ENCODE measurements around the gene MLF2. TPM values are rescaled to one million over a fixed set of nuclear protein-coding genes. Genes with fewer than 3 reads are reported as not detected.

Gene MLF2, protein sequence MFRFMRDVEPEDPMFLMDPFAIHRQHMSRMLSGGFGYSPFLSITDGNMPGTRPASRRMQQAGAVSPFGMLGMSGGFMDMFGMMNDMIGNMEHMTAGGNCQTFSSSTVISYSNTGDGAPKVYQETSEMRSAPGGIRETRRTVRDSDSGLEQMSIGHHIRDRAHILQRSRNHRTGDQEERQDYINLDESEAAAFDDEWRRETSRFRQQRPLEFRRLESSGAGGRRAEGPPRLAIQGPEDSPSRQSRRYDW
- 133 and 141 TPM in 2 replicates for total RNA-seq

DNA sequence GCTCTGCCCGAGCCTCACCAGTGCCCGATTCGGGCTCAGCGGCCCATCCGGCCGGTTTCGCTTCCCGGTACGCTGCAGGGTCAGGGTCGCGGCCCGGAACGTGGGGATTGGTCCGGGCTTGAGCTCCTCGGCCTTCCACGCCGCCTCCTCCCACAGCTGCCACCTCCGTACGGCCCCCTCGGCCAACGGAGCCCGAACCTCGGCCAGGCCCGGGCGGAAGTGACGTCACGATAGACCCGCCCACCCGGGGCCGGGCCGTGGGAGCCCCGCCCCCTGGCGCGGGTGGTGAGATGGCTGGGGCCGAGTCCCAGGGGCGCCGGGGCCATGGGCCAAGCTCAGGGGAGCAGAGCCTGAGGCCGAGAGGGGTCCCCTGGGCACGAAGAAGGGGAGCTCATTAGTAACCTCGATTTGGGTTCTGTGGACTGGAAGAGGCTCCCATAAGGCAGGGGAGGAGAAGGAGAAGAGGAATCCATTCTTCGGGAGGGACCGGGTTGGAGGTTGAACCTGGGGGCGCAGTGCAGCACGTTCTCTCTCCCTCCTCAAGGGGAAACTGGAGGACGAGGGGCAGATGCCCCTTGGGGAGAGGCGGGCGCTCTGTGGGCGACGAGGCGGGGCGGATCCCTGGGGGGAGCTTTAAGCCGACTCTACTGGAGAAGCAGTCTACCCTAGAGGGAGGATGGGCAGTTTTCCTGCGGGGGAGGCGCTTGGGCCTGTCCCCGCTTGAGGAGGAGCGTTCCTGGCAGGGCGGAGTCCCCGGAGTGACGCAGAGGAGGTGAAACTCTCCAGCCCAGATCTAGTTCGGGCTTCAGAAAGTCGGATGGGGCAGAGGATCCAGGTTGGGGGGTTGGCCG, at the start of gene MLF2:
Gene MLF2, minus strand, starts transcription at position 221 of the 851 bp plus-strand sequence. CDS start 807 bp downstream, outside the sequence.

DNA sequence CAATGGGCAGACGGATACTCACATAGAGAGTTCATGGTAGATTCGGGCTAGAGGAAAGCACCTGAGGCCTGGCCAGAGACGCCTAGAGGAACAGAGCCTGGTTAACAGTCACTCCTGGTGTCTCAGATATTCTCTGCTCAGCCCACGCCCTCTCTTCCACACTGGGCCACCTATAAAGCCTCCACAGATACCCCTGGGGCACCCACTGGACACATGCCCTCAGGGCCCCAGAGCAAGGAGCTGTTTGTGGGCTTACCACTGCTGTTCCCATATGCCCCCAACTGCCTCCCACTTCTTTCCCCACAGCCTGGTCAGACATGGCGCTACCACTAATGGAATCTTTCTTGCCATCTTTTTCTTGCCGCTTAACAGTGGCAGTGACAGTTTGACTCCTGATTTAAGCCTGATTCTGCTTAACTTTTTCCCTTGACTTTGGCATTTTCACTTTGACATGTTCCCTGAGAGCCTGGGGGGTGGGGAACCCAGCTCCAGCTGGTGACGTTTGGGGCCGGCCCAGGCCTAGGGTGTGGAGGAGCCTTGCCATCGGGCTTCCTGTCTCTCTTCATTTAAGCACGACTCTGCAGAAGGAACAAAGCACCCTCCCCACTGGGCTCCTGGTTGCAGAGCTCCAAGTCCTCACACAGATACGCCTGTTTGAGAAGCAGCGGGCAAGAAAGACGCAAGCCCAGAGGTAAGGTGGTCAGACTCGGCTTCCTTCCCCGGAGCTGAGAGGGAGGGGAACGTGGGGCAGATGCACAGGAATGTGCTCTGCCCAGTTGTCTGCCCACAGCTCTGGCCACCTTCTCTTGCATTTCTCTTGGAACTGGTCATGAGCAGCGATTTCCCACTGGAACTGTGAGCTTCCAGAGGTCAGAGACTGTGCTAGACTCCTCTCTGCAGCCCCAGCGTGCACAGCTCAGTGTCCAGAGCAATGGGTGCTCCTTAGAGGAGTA, 36.3 kb upstream of the MLF2 start, which contains the start of gene CD4:
Gene CD4, plus strand, starts transcription at position 557 of the 953 bp plus-strand sequence. CDS start 10,611 bp downstream, outside the sequence.

DNA sequence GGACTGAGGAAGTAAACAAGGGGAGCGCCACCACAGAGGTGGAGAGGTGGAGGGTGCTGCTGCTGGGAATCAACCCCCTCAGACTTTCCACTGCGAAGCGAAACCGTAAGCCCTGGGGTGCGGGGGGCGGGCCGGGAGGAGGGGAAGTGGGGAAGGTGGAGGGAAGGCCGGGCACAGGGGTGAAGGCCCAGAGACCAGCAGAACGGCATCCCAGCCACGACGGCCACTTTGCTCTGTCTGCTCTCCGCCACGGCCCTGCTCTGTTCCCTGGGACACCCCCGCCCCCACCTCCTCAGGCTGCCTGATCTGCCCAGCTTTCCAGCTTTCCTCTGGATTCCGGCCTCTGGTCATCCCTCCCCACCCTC, 19.4 kb upstream of the MLF2 start, which contains the start of gene LAG3:
Gene LAG3, plus strand, starts transcription at position 190 of the 365 bp plus-strand sequence. CDS start 333 bp downstream, outside the sequence.

DNA sequence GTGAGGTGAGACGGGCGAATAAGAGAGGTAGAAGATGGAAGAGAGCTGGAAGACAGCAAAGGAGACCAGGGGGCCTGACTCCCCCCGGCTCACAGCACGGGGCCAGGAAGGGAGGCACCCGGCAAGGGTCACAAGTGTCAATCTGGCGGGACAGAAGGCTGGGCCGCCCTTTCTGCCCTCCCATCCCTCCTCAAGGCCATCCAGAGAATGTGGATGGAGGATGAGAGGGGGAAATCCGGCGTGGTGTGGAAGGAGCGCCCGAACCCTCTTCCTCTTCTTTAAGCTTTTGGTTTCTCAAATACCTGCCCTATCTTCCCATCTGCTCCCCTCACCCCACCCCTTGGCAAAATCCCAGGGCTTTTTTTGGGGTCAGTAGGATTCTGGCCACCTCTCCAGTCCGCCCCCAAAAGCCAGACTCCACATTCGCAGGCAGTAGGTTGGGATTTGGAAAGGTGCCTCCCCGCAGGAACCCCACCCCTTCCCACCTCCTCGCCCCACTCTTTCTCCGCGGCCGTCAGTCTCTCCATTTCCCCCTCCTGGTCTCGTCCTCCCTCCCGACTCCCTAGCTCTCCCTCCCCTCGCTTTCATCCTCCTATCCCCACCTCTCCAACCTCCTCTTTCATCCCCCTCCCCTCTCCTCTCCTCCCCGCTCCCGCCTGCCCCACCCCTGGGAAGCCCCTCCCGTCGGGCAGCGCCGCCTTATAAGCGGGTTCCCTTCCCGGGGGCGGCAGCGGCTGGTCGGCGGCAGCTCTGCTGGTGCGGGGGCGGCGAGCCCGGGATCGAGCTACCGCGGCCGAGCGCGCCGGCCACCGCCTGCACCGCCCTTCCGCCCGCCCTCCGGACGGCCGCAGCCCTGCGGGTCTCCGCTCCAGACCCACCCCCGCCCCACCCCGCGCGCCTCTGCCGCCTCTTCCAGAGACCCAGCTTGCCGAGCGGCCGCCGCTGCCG, 13.0 kb upstream of the MLF2 start, which contains the start of gene PTMS:
Gene PTMS, plus strand, starts transcription at position 730 of the 948 bp plus-strand sequence. CDS start 343 bp downstream, outside the sequence.

DNA sequence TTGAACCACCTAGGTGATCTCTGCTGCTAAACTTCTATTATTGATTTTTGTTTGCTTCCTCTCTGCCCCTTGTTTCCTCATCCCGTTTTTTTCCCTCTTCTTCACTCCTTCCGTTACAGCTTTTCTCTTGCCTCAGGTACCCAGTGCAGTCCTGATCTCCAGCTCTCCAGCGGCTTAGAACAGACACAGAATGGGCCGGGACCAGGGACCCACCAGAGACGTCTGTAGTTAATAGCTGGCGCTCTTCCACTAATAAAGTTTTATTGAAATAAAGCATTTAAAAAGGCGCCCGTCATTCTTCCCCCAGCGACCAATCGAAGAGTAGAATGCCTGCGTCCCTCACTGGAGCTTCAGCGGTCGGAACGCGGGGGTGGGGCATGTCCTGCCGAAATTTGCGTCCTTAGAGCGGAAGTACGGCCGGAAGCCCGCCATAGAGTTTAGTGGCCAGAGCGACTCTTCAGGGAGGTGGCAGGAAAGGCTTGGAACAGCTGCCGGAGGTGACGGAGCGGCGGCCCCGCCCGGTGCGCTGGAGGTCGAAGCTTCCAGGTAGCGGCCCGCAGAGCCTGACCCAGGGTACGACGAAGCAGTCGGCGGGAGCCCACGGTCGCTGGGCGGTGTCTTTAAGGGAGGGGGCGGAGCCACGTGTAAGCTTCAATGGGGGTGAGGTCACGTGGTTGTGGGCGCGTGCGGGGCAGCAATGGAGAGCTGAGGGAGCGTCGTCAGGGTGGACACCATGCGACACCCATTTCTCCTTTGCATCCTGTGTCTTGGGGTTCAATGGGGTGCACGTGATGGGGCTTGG, 29.1 kb downstream of the MLF2 start, which contains the start of gene COPS7A:
Gene COPS7A, plus strand, starts transcription at position 440 of the 802 bp plus-strand sequence. CDS start 611 bp downstream, outside the sequence.

DNA sequence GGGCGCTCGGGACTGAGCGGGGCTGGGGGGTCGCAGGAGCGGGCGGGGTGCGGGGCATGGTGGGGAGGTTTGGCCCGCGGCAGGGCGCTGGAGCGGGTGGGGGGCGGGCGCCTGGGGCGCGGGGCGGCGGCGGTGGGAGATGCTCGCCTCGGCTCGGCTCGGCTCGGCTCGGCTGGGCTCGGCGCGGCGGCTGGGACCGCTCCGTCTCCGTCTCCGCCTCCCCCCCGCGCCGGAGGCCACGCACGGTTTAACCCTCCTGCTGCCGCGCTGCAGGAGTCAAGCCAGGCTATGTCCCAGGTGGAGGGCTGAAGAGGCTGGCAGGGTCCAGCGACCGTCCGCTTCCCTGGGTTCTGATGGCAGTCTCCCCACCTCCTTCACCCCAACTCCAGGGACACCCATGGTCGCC, 52.3 kb downstream of the MLF2 start, which contains the start of gene PIANP:
Gene PIANP, minus strand, starts transcription at position 170 of the 406 bp plus-strand sequence. CDS start 2,754 bp downstream, outside the sequence.

Small RNA genes lying within 50 kb of the gene (small RNA-seq; reads per million reads assigned to genes)
- gene RNU6-781P, result not detected

Other genes with a start within 250 kb of the MLF2 start
- 8,341 and 11,860 TPM in 2 replicates for gene GAPDH, start 218.6 kb downstream of the MLF2 start, total RNA-seq
- 11.0 and 14.5 TPM in 2 replicates for gene IFFO1, start 197.1 kb downstream of the MLF2 start, total RNA-seq
- 22.4 and 33.8 TPM in 2 replicates for gene NOP2, start 184.8 kb downstream of the MLF2 start, total RNA-seq
- 165 and 208 TPM in 2 replicates for gene CHD4, start 145.8 kb downstream of the MLF2 start, total RNA-seq
- gene LPAR5, start 117.2 kb downstream of the MLF2 start, total RNA-seq, result not detected in 2 replicates
- gene ACRBP, start 105.7 kb downstream of the MLF2 start, total RNA-seq, result 0.78 and 1.1 TPM in 2 replicates
- gene ING4, start 90.0 kb downstream of the MLF2 start, total RNA-seq, result 13.5 and 21.7 TPM in 2 replicates
- 16.9 and 17.8 TPM in 2 replicates for gene ZNF384, start 63.8 kb downstream of the MLF2 start, total RNA-seq
- under 0.01 TPM in 1 of 2 replicates, not detected in the other for gene PIANP, start 52.3 kb downstream of the MLF2 start, total RNA-seq
- gene COPS7A, start 29.1 kb downstream of the MLF2 start, total RNA-seq, result 97.4 TPM in 2 replicates
- gene PTMS, start 13.2 kb upstream of the MLF2 start, total RNA-seq, result 62.9 and 72.0 TPM in 2 replicates
- gene LAG3, start 19.4 kb upstream of the MLF2 start, total RNA-seq, result not detected in 2 replicates
- under 0.01 and 0.73 TPM in 2 replicates for gene CD4, start 36.4 kb upstream of the MLF2 start, total RNA-seq
- gene GPR162, start 68.7 kb upstream of the MLF2 start, total RNA-seq, result 0.73 and 1.2 TPM in 2 replicates
- gene P3H3, start 75.3 kb upstream of the MLF2 start, total RNA-seq, result 44.1 and 49.3 TPM in 2 replicates
- gene GNB3, start 87.8 kb upstream of the MLF2 start, total RNA-seq, result 1.1 and 2.2 TPM in 2 replicates
- 29.4 and 36.4 TPM in 2 replicates for gene CDCA3, start 98.1 kb upstream of the MLF2 start, total RNA-seq
- 86.7 and 96.4 TPM in 2 replicates for gene USP5, start 99.0 kb upstream of the MLF2 start, total RNA-seq
- gene TPI1, start 114.4 kb upstream of the MLF2 start, total RNA-seq, result 941 and 1,349 TPM in 2 replicates
- 4.0 and 4.9 TPM in 2 replicates for gene SPSB2, start 120.2 kb upstream of the MLF2 start, total RNA-seq
- gene LRRC23, start 151.7 kb upstream of the MLF2 start, total RNA-seq, result 5.1 TPM in 2 replicates
- 6.6 and 9.0 TPM in 2 replicates for gene ENO2, start 161.4 kb upstream of the MLF2 start, total RNA-seq
- 10.3 and 11.7 TPM in 2 replicates for gene ATN1, start 174.8 kb upstream of the MLF2 start, total RNA-seq
- not detected in 2 replicates for gene RNU7-1, start 190.7 kb upstream of the MLF2 start, total RNA-seq
- gene C12orf57, start 190.9 kb upstream of the MLF2 start, total RNA-seq, result 37.7 and 63.9 TPM in 2 replicates
- gene PTPN6, start 198.2 kb upstream of the MLF2 start, total RNA-seq, result not detected in 2 replicates
- gene PHB2, start 217.5 kb upstream of the MLF2 start, total RNA-seq, result 213 and 237 TPM in 2 replicates
- 44.5 and 46.1 TPM in 2 replicates for gene EMG1, start 217.8 kb upstream of the MLF2 start, total RNA-seq